Heart right ventricle (tissue), 16 donors: Measurements from ENCODE around the gene PANX1. TPM values are rescaled to one million over a fixed set of nuclear protein-coding genes. Genes with fewer than 3 reads are reported as not detected.

Experiments
- ATAC-seq, 8 donors: fragments of 200-7000 bp; cut with Tn5 transposase; one replicate each; pipeline ENCODE4 v1.9.1; 2020; ENCODE audit warnings: mild to moderate bottlenecking in 8 of 8, moderate library complexity in 8 of 8, moderate number of reproducible peaks in 1 of 8
- DNase-seq, 2 donors: peaks; one replicate each; pipeline ENCODE4 v3.0.0-alpha.2; 2020
- H3K27ac ChIP-seq, 10 donors: fragments of 200-600 bp; sonication (generic) in 2 of 10; one replicate each; pipeline versions ENCODE4 v1.5.0 to v1.8.0; 2020 to 2022; ENCODE audit warnings: mild to moderate bottlenecking in 3 of 10
- H3K27me3 ChIP-seq, 7 donors: fragments of 200-600 bp; one replicate each; pipeline ENCODE4 v1.8.0; 2021 to 2022; ENCODE audit warnings: mild to moderate bottlenecking in 2 of 7
- H3K36me3 ChIP-seq, 9 donors: fragments of 200-600 bp; sonication (generic) in 1 of 9; one replicate each; pipeline versions ENCODE4 v1.5.0 to v1.8.0; 2020 to 2022; ENCODE audit warnings: mild to moderate bottlenecking in 2 of 9
- H3K4me1 ChIP-seq, 9 donors: fragments of 200-600 bp; sonication (generic) in 1 of 9; one replicate each; pipeline versions ENCODE4 v1.5.0 to v1.8.0; 2020 to 2022; ENCODE audit warnings: mild to moderate bottlenecking in 4 of 9
- H3K4me3 ChIP-seq, 10 donors: fragments of 200-600 bp; sonication (generic) in 2 of 10; one replicate each; pipeline versions ENCODE4 v1.5.0 to v1.8.0; 2020 to 2022; ENCODE audit warnings: mild to moderate bottlenecking in 7 of 10, moderate library complexity in 2 of 10
- H3K9me3 ChIP-seq, 11 donors: fragments of 200-600 bp in 10 of 11; sonication (generic) in 2 of 11; one replicate each; pipeline versions ENCODE4 v1.5.0 to v1.8.0; 2013 to 2022; ENCODE audit warnings: mild to moderate bottlenecking in 2 of 11, control low read depth in 1 of 11, moderate library complexity in 1 of 11
- CTCF ChIP-seq, 9 donors: fragments of 200-600 bp; sonication (generic) in 2 of 9; IDR thresholded peaks; one replicate each; pipeline versions ENCODE4 v1.5.0 to v1.8.0; 2021 to 2022; ENCODE audit warnings: antibody characterized with exemption in 9 of 9, mild to moderate bottlenecking in 5 of 9, moderate library complexity in 1 of 9
- WGBS, 2 donors: extraction: QIAGEN DNeasy Blood & Tissue Kit; methylation state at CpG; one replicate each; pipeline ENCODE4 v1.1.7; 2013; ENCODE audit warnings: inconsistent platforms in 1 of 2; 5-methylcytosine and 5-hydroxymethylcytosine counted together
- intact Hi-C, 10 donors: fragments of 100-400 bp; cut with DNase I; formaldehyde crosslinking; loops; one replicate each; pipeline versions ENCODE4 v1.11.1 to v1.14.2; 2022
- polyA plus RNA-seq, 2 donors: library from polyadenylated mRNA; stranded (reverse); fragments of 200-250 nt; gene quantifications; one replicate each; pipeline ENCODE4 v1.2.3, GENCODE V29; 2013
- total RNA-seq, 10 donors: library from RNA; stranded (reverse); fragmentation: NEBNext Ultra II Directional in 3 of 10; extraction: Animal tissue kit (Norgen Biotek cat#: 25700) in 3 of 10; gene quantifications; one replicate each; pipeline versions ENCODE4 v1.2.1 to v1.2.4, GENCODE V29; 2021 to 2023
- donor health status: Arrhythmogenic right ventricular cardiomyopathy.
- donor health status: ischemic (EF 13 %, LVEDD 7.1; RV severe dilation, severe dysfunction).
- donor health status: healthy with polysubstance abuse.
- donor health status: DM: no; HTN: yes; CAD: no.
- donor health status: DM: no; HTN: no; CAD: no.
- donor health status: ischemic (EF 25% LVEDD 6.9; RV normal size, moderate dysfunction).
- donor health status: ischemic (EF 25% LVEDD 5.7; RV mildly dilated, moderate dysfunction).
- donor health status: healthy.
- donor health status: DM: yes; HTN: yes; CAD: no.
- donor health status: Ischemic cardiomyopathy.
- donor health status: ischemic (EF 35%, LVEDD 5.7; RV mildly dilated, moderate dysfunction).
- donor health status: nonischemic (EF 11% LVEDD 7.7; RV severe dilation, severe dysfunction).
- donor health status: DM: yes; HTN: yes; CAD: no.
- donor health status: PGD.
- donor health status: ischemic (EF 29% LVEDD 5.4; RV normal size, mild dysfunction).
- donor health status: nonischemic (EF 23%, LVEDD 6.1; RV moderate dilation, normal function).

PANX1 gene
- total and polyA plus RNA-seq, 12 donors: 4.4 to 42.4 (median 19.3) TPM

GRCh38 chr11:94218372-94218771 is 89.7 kb downstream of the PANX1 start:
- Histone ChIP-seq H3K9me3 (peaks cover 0 to 30% (median 14%) of the 10 kb centered on the region in 11 donors), H3K4me3 (no peak overlapping the region), H3K36me3 (no peaks in the 10 kb centered on the region), H3K27ac (no peak overlapping the region), H3K4me1 (no peaks in the 10 kb centered on the region), H3K27me3 (no peaks in the 10 kb centered on the region)
- no peak for ATAC-seq
- no peak for TF ChIP-seq CTCF (IDR thresholded peaks at IDR 0.05)
- 81 to 93% methylated on average over 2 of the region's 2 CpGs for WGBS, 2 donors
- intact Hi-C loops: no loop called here
- no peak for DNase-seq

- WGBS, 2 donors: 78 to 83% methylated on average over 5 of the region's 5 CpGs
- no peak for TF ChIP-seq CTCF (IDR thresholded peaks at IDR 0.05)
- Histone ChIP-seq H3K27me3 (no peaks in the 10 kb centered on the region), H3K9me3 (peaks cover 0 to 30% (median 14%) of the 10 kb centered on the region in 11 donors), H3K4me1 (no peaks in the 10 kb centered on the region), H3K36me3 (no peaks in the 10 kb centered on the region), H3K27ac (no peak overlapping the region), H3K4me3 (no peak overlapping the region)
- ATAC-seq (no peak), DNase-seq (no peak)
- intact Hi-C loops: no loop called here
These were observed 91.1 kb downstream of the PANX1 start for GRCh38 chr11:94219771-94220170.

- no peak for TF ChIP-seq CTCF (IDR thresholded peaks at IDR 0.05)
- no peaks in the 10 kb centered on the region for H3K36me3 ChIP-seq
- peaks cover 0 to 19% (median 9%) of the 10 kb centered on the region in 11 donors for H3K9me3 ChIP-seq
- H3K4me1 ChIP-seq: no peaks in the 10 kb centered on the region
- DNase-seq: no peak
- H3K27me3 ChIP-seq: no peaks in the 10 kb centered on the region
- intact Hi-C loops: no loop called here
- H3K4me3 ChIP-seq: no peak overlapping the region
- no peak for ATAC-seq
- 34 to 36% methylated on average over 3 of the region's 3 CpGs for WGBS, 2 donors
- no peak overlapping the region for H3K27ac ChIP-seq
These were observed 95.4 kb downstream of the PANX1 start for GRCh38 chr11:94224078-94224477.

Other genes starting within 250 kb of the PANX1 start
- not detected for gene HEPHL1, start 107.5 kb upstream of the PANX1 start, total RNA-seq
- gene HEPHL1, start 107.5 kb upstream of the PANX1 start, polyA plus RNA-seq: not detected
- gene IZUMO1R, start 175.7 kb downstream of the PANX1 start, total RNA-seq: not detected
- not detected for gene IZUMO1R, start 175.7 kb downstream of the PANX1 start, polyA plus RNA-seq